GM23248 (cell line): ENCODE results near the gene FAM83G. TPM values are rescaled to one million over a fixed set of nuclear protein-coding genes. Genes with fewer than 3 reads are reported as not detected.
"Not testable (repeated sequence)": the region's sequence is repeated elsewhere in the genome, so short reads cannot be mapped to it uniquely, and the experiment has no call there.

Experiments
- DNase-seq: peaks from one replicate; pipeline ENCODE4 v3.0.0-alpha.2; 2015
- H2AFZ ChIP-seq: fragments of 200-600 bp; sonication (generic); 2 replicates; pipeline ENCODE4 v1.6.1; 2016; ENCODE audit warnings: antibody characterized with exemption
- H3F3A ChIP-seq: fragments of 200-600 bp; sonication (generic); 2 replicates; pipeline ENCODE4 v1.6.1; 2016; ENCODE audit warnings: mild to moderate bottlenecking, antibody characterized with exemption, mixed run types; ENCODE audit not compliant: insufficient read depth
- H3K27ac ChIP-seq: fragments of 200-600 bp; sonication (generic); 2 replicates; pipeline ENCODE4 v1.5.1; 2016; ENCODE audit warnings: mild to moderate bottlenecking
- H3K27me3 ChIP-seq: fragments of 200-600 bp; sonication (generic); replicated peaks from 2 replicates; pipeline ENCODE4 v1.6.1; 2016; ENCODE audit warnings: mild to moderate bottlenecking; ENCODE audit not compliant: insufficient read depth
- H3K36me3 ChIP-seq: fragments of 200-600 bp; sonication (generic); 2 replicates; pipeline ENCODE4 v1.6.1; 2016; ENCODE audit warnings: low read depth, mild to moderate bottlenecking
- H3K4me1 ChIP-seq: fragments of 200-600 bp; sonication (generic); 2 replicates; pipeline ENCODE4 v1.6.1; 2016; ENCODE audit warnings: mild to moderate bottlenecking; ENCODE audit not compliant: insufficient read depth
- H3K4me2 ChIP-seq: fragments of 200-600 bp; sonication (generic); one replicate; pipeline ENCODE4 v1.6.1; 2016; ENCODE audit warnings: mild to moderate bottlenecking; ENCODE audit not compliant: unreplicated experiment
- H3K4me3 ChIP-seq: fragments of 200-600 bp; sonication (generic); 2 replicates; pipeline ENCODE4 v1.5.1; 2016; ENCODE audit warnings: mild to moderate bottlenecking
- H3K79me2 ChIP-seq: fragments of 200-600 bp; sonication (generic); 2 replicates; pipeline ENCODE4 v1.6.1; 2016; ENCODE audit warnings: mild to moderate bottlenecking; ENCODE audit not compliant: insufficient read depth
- H3K9ac ChIP-seq: fragments of 200-600 bp; sonication (generic); 2 replicates; pipeline ENCODE4 v1.6.1; 2016; ENCODE audit warnings: mild to moderate bottlenecking
- H3K9me2 ChIP-seq: fragments of 200-600 bp; sonication (generic); 2 replicates; pipeline ENCODE4 v1.6.1; 2016; ENCODE audit warnings: mixed run types, mild to moderate bottlenecking, moderate library complexity; ENCODE audit not compliant: insufficient read depth
- H3K9me3 ChIP-seq: fragments of 200-600 bp; sonication (generic); one replicate; pipeline ENCODE4 v1.6.1; 2017; ENCODE audit warnings: low read depth
- H4K20me1 ChIP-seq: fragments of 200-600 bp; sonication (generic); 2 replicates; pipeline ENCODE4 v1.6.0; 2016; ENCODE audit not compliant: insufficient read depth
- EZH2 ChIP-seq: fragments of 200-600 bp; sonication (generic); IDR thresholded peaks from 2 replicates; pipeline ENCODE4 v1.6.1; 2018; ENCODE audit warnings: antibody characterized with exemption, mild to moderate bottlenecking; ENCODE audit not compliant: insufficient read depth, poor library complexity, severe bottlenecking
- EZH2phosphoT487 ChIP-seq: fragments of 200-600 bp; sonication (generic); IDR thresholded peaks from 2 replicates; pipeline ENCODE4 v1.6.1; 2018; ENCODE audit warnings: antibody characterized with exemption, moderate library complexity, mild to moderate bottlenecking, low read depth; ENCODE audit not compliant: insufficient read depth
- WGBS, 2 experiments: methylation state at CpG; one replicate each; pipeline ENCODE4 v1.1.6; 2015 to 2017; ENCODE audit warnings: low lambda C conversion rate in 2 of 2, low coverage in 1 of 2; ENCODE audit errors: missing lambda C conversion rate in 2 of 2; 5-methylcytosine and 5-hydroxymethylcytosine counted together
- in situ Hi-C: fragments of 300-500 bp; cut with MboI; formaldehyde crosslinking; loops from 2 replicates; pipeline ENCODE4 v1.15.0; 2020
- polyA plus RNA-seq: library from polyadenylated mRNA; unstranded; fragments of >200 nt; fragmentation: Nextera tagmentation; extraction: Ambion mirVana; gene quantifications from 2 replicates; pipeline ENCODE4 v1.2.1, GENCODE V29; 2016
- total RNA-seq: library from RNA; depleted of rRNA; stranded (reverse); fragments of >200 nt; shearing (Covaris generic); gene quantifications from 2 replicates; pipeline ENCODE4 v1.2.3, GENCODE V29; 2014

Gene FAM83G
- total and polyA plus RNA-seq, 2 experiments from 2014 or later: 8.9 to 26.2 TPM

DNA sequence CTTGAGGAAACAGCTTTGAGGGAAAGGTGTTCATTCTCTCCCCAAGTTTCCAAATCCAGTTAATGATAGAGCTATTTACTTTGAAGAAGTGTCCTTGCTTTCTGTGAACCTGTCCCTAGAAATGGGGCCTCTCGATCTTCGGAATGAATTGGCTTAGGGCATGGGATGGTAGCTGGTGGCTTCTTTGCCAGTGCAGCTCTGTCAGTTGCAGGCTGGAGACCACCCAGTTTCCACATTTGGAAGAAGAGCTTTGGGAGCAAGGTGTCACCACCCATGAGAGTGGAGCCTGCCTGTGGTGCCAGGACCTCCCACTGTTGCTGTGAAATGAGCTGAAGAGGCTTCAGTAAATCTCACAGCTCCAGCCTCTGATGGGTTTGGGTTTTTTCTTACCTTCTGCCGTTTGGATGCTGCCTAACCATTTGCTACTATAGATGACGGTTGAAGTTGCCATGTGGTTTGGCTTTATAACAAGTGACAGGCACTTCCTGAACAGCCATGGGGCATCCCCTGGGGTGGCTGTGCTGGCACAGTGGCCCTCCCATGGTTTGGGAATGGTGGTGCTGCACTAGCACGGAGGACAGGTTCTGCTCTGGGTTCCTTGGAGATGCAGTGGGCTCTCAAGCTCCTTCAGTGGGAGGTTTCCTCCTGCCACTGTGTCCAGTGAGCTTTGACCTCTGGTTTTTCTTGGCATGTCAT lies 72.1 kb downstream of the FAM83G start:
- Histone ChIP-seq H3K27me3 (peaks cover 3% of the 10 kb centered on the region; the same call in 1 of the 2 replicates), H3K79me2 (no peaks in the 10 kb centered on the region), H2AFZ (no peak overlapping the region), H3K4me3 (no peak overlapping the region), H3K27ac (no peak overlapping the region), H3K4me1 (no peaks in the 10 kb centered on the region), H3K36me3 (peaks cover 11% of the 10 kb centered on the region), H3K9ac (no peak overlapping the region), H3K9me3 (no peaks in the 10 kb centered on the region), H3F3A (no peaks in the 10 kb centered on the region), H3K4me2 (no peak overlapping the region), H4K20me1 (no peaks in the 10 kb centered on the region), H3K9me2 (no peaks in the 10 kb centered on the region)
- TF ChIP-seq EZH2phosphoT487: no peak
- no peak for TF ChIP-seq EZH2
- WGBS, 2 experiments: 74 to 79% methylated on average over 5 of the region's 5 CpGs
- no peak for DNase-seq
- in situ Hi-C loops: loop anchor here (10.0 kb wide), 1 partner anchor 62 kb away; no protein-coding TSS in a partner anchor

DNA sequence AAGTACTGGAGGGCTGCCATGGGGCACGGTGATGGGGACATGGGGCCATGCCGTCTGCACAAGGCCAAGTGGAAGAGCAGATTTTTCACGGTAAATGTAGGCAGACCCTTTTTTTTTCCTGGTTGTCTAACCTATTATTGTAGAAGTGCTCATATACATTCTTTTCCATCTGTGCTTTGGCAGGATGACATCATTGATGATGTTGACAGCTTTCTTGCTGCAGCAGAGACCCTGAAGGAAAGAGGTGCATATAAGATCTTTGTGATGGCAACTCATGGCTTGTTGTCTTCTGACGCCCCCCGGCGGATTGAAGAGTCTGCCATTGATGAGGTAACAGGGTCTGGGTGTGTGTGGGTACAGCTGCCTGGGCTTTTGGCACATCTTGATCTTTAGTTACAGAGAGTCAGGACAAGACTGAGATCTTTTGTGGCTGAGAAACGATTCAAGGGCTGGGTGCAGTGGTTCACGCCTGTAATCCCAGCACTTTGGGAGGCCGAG lies 75.9 kb downstream of the FAM83G start:
- no peaks in the 10 kb centered on the region for H3K79me2 ChIP-seq
- H3F3A ChIP-seq: no peaks in the 10 kb centered on the region
- 94 to 95% methylated on average over 9 of the region's 9 CpGs for WGBS, 2 experiments
- H3K9me2 ChIP-seq: no peaks in the 10 kb centered on the region
- H3K9ac ChIP-seq: no peak overlapping the region
- in situ Hi-C loops: no loop called here
- TF ChIP-seq EZH2phosphoT487 (no peak), EZH2 (no peak)
- peaks cover 11% of the 10 kb centered on the region for H3K36me3 ChIP-seq
- no peaks in the 10 kb centered on the region for H3K9me3 ChIP-seq
- H3K27ac ChIP-seq: no peak overlapping the region
- H4K20me1 ChIP-seq: no peaks in the 10 kb centered on the region
- H3K27me3 ChIP-seq: no peaks in the 10 kb centered on the region
- no peak for DNase-seq
- no peaks in the 10 kb centered on the region for H3K4me1 ChIP-seq
- H3K4me2 ChIP-seq: no peak overlapping the region
- H3K4me3 ChIP-seq: no peak overlapping the region
- no peak overlapping the region for H2AFZ ChIP-seq

DNA sequence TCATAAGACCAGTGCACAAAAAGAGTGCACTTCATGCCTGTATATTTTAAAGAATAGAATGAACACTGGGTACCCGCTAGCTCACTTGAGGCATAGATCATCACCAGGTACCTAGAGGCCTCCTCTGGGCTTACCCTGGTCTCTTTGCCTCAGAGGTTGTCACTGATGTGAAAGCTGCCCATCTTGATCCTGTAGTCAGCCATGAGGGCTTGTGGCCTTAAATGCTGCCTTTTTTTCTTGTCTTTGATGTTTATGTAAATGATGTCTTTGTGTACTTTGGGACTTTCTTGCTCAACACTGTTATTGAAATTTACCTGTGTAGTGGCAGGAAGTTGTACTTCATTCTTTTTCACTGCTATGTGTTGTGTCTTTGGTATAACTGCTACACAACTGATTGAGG lies 79.4 kb downstream of the FAM83G start:
- H3K4me3 ChIP-seq: no peak overlapping the region
- WGBS, 2 experiments: 95 to 100% methylated on average over 1 of the region's 1 CpG
- no peaks in the 10 kb centered on the region for H3F3A ChIP-seq
- TF ChIP-seq EZH2phosphoT487 (no peak), EZH2 (no peak)
- DNase-seq: no peak
- H3K27ac ChIP-seq: no peak overlapping the region
- no peak overlapping the region for H3K9ac ChIP-seq
- no peaks in the 10 kb centered on the region for H3K27me3 ChIP-seq
- H4K20me1 ChIP-seq: no peaks in the 10 kb centered on the region; the same call in 1 of the 2 replicates
- H3K4me2 ChIP-seq: no peak overlapping the region
- H3K36me3 ChIP-seq: peaks cover 8% of the 10 kb centered on the region; the same call in 1 of the 2 replicates
- no peaks in the 10 kb centered on the region for H3K9me2 ChIP-seq
- H2AFZ ChIP-seq: no peak overlapping the region
- in situ Hi-C loops: no loop called here
- no peaks in the 10 kb centered on the region for H3K79me2 ChIP-seq
- H3K9me3 ChIP-seq: no peaks in the 10 kb centered on the region
- H3K4me1 ChIP-seq: peaks cover 15% of the 10 kb centered on the region

DNA sequence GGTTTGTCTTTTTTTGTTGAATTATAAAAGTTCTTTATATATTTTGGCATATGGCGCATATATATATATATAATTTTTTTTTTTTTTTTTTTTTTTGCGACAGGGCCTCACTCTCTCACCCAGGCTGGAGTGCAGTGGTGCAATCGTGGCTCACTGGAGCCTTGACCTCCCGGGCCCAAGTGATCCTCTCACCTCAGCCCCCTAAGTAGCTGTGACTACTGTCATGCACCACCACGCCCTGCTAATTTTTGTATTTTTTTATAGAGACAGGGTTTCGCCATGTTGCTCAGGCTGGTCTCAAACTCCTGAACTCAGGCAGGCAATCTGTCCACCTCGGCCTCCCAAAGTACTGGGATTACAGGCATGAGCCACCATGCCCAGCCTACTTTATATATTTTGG lies 82.0 kb downstream of the FAM83G start:
- H3K27me3 ChIP-seq, H3F3A ChIP-seq, H2AFZ ChIP-seq, H3K9me2 ChIP-seq, H3K4me2 ChIP-seq, H3K36me3 ChIP-seq, H3K27ac ChIP-seq, H3K9me3 ChIP-seq, in situ Hi-C loops, H3K79me2 ChIP-seq, DNase-seq, H3K9ac ChIP-seq, H4K20me1 ChIP-seq, H3K4me3 ChIP-seq: not testable (repeated sequence)
- H3K4me1 ChIP-seq: peaks cover 18% of the 10 kb centered on the region
- WGBS, 2 experiments: 96 to 97% methylated on average over 7 of the region's 7 CpGs
